SJCRH30 (cell line): ENCODE results near the gene INAVA. TPM values are rescaled to one million over a fixed set of nuclear protein-coding genes. Genes with fewer than 3 reads are reported as not detected.

Experiments used
- DNase-seq, 2 experiments: peaks; one replicate each; pipeline ENCODE4 v3.0.0-alpha.2; 2015 to 2020
- H3K27ac ChIP-seq: fragments of 250-450 bp; sonication (Bioruptor Pico); 2 replicates; pipeline ENCODE4 v1.5.1; 2020; ENCODE audit warnings: mild to moderate bottlenecking, moderate library complexity
- H3K27me3 ChIP-seq: fragments of 250-450 bp; sonication (Bioruptor Pico); 2 replicates; pipeline ENCODE4 v1.5.1; 2020; ENCODE audit warnings: mild to moderate bottlenecking, moderate library complexity
- H3K36me3 ChIP-seq: fragments of 250-450 bp; sonication (Bioruptor Pico); 2 replicates; pipeline ENCODE4 v1.5.1; 2020; ENCODE audit warnings: mild to moderate bottlenecking, moderate library complexity
- H3K4me1 ChIP-seq: fragments of 250-450 bp; sonication (Bioruptor Pico); 2 replicates; pipeline ENCODE4 v1.5.1; 2020; ENCODE audit warnings: mild to moderate bottlenecking, moderate library complexity
- H3K4me3 ChIP-seq: fragments of 250-450 bp; sonication (Bioruptor Pico); 2 replicates; pipeline ENCODE4 v1.5.1; 2020; ENCODE audit warnings: mild to moderate bottlenecking, moderate library complexity
- H3K9me3 ChIP-seq: fragments of 250-450 bp; sonication (Bioruptor Pico); replicated peaks from 2 replicates; pipeline ENCODE4 v1.5.1; 2020; ENCODE audit warnings: mild to moderate bottlenecking, moderate library complexity
- total RNA-seq: library from RNA; depleted of rRNA; stranded (reverse); fragments of >200 nt; shearing (Covaris generic); gene quantifications from 2 replicates; pipeline ENCODE4 v1.2.3, GENCODE V29; 2014

INAVA gene
- total RNA-seq, 1 experiment from 2014 or later = 16.1 TPM

DNA sequence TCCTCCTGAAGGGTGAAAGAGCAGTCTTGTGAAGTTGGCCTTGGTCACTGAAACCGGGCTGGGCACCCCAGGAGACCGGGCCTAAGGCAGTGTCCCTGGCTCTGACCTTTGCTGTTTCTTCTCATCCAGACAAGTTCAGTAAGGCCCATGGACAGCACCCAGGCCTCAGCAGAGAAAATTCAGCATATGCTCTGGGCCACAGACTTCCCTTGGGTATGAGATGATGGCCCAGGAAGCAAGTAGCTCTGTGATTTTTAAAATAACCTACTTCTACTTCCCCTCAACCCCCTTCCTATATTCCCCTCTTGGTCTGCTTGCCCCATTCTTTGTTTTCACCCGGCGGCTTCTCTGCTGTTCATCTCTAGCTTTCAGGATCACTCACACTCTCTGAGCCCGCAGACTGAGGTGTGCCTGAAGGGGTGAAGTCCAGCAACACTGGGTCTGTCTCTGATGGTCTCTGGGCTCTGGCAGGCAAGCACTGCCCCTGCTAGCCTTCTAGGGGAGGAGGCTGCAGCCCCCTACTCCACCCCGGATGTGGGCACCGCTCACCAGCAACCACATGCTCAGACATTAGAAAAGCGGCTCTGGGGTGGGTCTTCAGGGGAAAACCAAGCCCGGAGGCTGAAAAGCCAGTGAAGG is 24.8 kb upstream of the INAVA start:
- Histone ChIP-seq H3K4me1 (no peaks in the 10 kb centered on the region; the same call in 1 of the 2 replicates), H3K27ac (no peak overlapping the region), H3K27me3 (no peaks in the 10 kb centered on the region), H3K4me3 (no peak overlapping the region), H3K9me3 (no peaks in the 10 kb centered on the region), H3K36me3 (no peaks in the 10 kb centered on the region)
- DNase-seq = no peak

DNA sequence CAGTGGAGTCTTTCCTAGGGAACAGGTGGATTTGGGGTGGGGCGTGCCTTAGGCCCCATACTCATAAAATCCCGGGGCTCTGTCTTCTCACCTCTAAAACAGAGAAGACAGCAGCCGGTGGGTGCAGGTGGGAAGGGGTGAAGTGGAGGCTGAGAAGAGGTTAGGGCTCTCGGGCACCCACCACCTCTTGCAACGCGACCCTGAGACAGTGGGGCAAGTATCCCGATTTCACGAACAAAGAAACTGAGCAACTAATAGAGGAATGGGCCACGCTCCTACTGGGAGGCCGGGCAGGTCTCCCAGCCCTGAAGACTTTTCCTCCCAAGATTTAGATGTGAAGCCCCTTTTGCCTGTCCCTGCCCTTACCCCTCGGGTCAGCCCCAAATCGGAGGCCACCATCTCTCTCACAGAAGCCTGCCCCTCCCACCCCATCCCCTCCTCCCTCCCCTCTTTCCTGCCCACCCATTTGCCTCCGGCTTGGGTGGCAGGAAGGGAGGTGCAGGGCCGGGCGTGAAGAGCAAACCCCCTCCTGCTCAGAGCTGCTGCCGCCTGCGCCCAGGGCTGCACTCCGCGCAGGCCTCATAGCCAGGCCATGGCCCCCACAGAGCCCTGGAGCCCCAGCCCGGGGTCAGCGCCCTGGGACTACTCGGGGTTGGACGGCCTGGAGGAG is 22.1 kb upstream of the INAVA start, which contains the start of gene GPR25:
GPR25 (plus strand) TSS at position 536 of the 670 bp plus-strand sequence; CDS start at position 593, 57 bp downstream.
- no peak for DNase-seq
- H3K27ac ChIP-seq = no peak within 1 kb of the TSS
- H3K27me3 ChIP-seq = no peaks in the 10 kb centered on the region
- no peaks in the 10 kb centered on the region for H3K9me3 ChIP-seq
- H3K4me3 ChIP-seq = no peak within 1 kb of the TSS
- no peaks in the 10 kb centered on the region for H3K36me3 ChIP-seq
- H3K4me1 ChIP-seq = no peaks in the 10 kb centered on the region

DNA sequence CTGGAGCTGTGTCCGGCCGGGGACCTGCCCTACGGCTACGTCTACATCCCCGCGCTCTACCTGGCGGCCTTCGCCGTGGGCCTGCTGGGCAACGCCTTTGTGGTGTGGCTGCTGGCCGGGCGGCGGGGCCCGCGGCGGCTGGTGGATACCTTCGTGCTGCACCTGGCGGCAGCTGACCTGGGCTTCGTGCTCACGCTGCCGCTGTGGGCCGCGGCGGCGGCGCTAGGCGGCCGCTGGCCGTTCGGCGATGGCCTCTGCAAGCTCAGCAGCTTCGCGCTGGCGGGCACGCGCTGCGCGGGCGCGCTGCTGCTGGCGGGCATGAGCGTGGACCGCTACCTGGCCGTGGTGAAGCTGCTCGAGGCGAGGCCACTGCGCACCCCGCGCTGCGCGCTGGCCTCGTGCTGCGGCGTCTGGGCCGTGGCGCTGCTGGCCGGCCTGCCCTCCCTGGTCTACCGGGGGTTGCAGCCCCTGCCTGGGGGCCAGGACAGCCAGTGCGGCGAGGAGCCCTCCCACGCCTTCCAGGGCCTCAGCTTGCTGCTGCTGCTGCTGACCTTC is 21.5 kb upstream of the INAVA start:
- no peak overlapping the region for H3K4me3 ChIP-seq
- no peak for DNase-seq
- no peaks in the 10 kb centered on the region for H3K27me3 ChIP-seq
- no peaks in the 10 kb centered on the region for H3K36me3 ChIP-seq
- H3K27ac ChIP-seq = no peak overlapping the region
- no peaks in the 10 kb centered on the region for H3K4me1 ChIP-seq
- no peaks in the 10 kb centered on the region for H3K9me3 ChIP-seq

DNA sequence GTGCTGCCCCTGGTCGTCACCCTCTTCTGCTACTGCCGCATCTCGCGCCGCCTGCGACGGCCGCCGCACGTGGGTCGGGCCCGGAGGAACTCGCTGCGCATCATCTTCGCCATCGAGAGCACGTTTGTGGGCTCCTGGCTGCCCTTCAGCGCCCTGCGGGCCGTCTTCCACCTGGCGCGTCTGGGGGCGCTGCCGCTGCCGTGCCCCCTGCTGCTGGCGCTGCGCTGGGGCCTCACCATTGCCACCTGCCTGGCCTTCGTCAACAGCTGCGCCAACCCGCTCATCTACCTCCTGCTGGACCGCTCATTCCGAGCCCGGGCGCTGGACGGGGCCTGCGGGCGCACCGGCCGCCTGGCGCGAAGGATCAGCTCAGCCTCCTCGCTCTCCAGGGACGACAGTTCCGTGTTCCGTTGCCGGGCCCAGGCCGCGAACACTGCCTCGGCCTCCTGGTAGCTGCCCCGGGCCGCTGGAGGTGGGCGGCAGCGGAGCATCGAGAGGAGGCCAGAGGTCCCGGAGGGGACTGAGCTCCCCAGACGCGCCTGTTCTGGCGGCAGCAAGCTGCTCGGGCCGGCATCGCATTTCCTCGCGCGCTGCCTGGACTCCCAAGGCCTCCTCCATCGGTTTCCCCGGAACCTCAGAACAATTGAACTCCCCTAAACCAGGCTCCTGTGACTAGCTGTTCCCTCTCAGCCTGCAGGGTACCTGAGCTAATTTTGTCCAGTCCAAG is 20.9 kb upstream of the INAVA start:
- H3K4me3 ChIP-seq = no peak overlapping the region

DNA sequence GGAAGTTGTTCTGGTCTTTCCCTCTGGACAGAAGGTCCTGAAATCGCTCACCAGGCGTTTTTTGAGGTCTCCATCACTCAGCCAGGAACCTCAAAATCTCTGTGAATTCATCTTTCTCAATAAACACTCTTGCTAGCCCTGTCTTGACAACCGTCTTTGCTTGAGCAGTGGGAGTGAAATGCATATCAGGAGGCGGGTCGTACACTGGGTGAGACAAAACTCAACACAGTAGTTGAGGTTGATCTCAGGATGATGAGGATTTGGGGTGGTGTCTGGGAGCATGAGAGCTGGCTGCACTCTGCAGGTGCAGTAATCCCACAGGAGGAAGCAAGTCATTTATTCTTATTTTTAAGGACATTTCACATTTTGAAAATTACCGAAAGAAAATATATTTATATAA is 20.0 kb upstream of the INAVA start:
- H3K4me3 ChIP-seq = no peak overlapping the region
- no peaks in the 10 kb centered on the region for H3K36me3 ChIP-seq
- H3K4me1 ChIP-seq = no peaks in the 10 kb centered on the region; the same call in 1 of the 2 replicates
- DNase-seq = no peak
- H3K27me3 ChIP-seq = no peaks in the 10 kb centered on the region
- no peaks in the 10 kb centered on the region for H3K9me3 ChIP-seq
- no peak overlapping the region for H3K27ac ChIP-seq

More for the DNA sequence above, 20.9 kb upstream of the INAVA start:
- H3K27ac ChIP-seq = no peak overlapping the region
- H3K4me1 ChIP-seq = no peaks in the 10 kb centered on the region
- no peaks in the 10 kb centered on the region for H3K27me3 ChIP-seq
- no peaks in the 10 kb centered on the region for H3K9me3 ChIP-seq
- H3K36me3 ChIP-seq = no peaks in the 10 kb centered on the region
- DNase-seq = no peak

DNA sequence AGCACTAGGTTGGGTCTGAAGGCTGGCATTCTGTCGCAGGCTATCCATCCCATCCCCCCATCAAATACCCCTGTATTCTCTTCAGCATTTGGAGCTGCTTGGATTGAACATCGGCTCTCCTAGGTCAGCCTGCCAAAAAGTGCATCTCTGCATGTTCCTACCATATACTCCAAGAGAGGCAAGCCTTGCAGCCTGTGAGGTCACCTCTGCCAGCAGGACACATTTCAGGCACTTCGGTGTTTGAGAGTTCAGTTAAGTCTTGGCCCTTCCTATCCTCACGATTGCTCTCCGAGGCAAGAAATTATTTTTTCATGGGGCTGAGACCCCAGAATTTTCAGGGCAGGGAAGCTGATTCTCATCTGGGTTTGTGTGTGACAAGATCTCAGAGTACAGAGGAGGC is 19.3 kb upstream of the INAVA start:
- no peaks in the 10 kb centered on the region for H3K27me3 ChIP-seq
- H3K36me3 ChIP-seq = no peaks in the 10 kb centered on the region
- no peak overlapping the region for H3K27ac ChIP-seq
- H3K9me3 ChIP-seq = no peaks in the 10 kb centered on the region
- peaks cover 7% of the 10 kb centered on the region for H3K4me1 ChIP-seq
- DNase-seq = no peak
- H3K4me3 ChIP-seq = no peak overlapping the region

DNA sequence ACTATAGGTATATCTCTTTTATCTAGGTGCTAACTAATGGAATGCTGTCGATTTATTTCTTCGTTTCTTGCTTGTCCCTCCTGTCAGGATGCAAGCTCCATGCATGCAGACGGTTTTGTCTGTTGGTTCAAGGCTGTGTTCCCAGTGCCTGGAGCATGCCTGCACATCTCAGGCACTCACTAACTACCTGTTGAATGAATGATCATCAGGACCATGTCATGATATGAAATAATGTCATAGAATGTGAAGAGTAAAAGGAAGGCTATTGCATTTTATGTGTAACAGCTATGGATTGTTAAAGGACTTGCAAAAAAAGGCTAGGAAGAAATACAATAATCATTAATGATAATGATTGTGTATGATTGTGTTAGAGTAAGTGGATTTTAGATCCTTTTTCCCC is 17.7 kb upstream of the INAVA start:
- H3K4me1 ChIP-seq = peaks cover 14% of the 10 kb centered on the region
- DNase-seq = no peak
- no peak overlapping the region for H3K4me3 ChIP-seq
- no peaks in the 10 kb centered on the region for H3K27me3 ChIP-seq
- H3K9me3 ChIP-seq = no peaks in the 10 kb centered on the region
- H3K36me3 ChIP-seq = no peaks in the 10 kb centered on the region
- H3K27ac ChIP-seq = no peak overlapping the region

DNA sequence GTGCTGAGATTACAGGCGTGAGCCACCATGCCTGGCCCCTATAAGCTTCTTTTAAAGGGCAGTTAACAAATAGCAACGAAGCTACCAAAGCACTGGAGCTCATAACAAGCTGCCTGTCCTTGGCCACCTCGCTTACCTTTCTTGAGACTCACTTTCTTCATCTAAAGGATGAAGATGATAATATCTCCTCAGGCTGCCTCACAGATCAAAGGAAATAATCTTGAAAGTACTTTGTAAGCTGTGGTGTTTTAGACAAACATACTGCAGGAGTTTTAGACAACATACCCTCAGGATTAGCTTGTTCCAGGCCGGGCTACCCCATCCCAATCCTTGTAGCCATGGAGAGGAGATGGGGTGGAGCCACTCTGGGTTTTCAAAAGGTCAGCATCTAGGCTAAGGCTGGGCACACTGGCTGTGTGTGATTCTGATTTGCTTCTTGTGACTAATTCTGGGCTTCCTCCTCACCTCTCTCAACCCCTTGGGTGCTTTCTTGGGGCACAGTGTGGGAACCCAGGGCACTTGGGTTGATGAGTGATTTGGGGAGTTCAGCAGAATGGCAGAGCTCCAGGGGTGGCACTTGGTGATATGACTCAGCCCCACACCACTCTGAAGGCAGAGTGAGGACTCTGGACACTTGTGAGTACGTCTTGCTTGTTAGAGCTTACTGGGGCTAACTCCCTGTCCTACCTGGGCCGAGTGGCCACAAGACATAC is 16.7 kb upstream of the INAVA start:
- H3K27ac ChIP-seq = no peak overlapping the region
- no peak overlapping the region for H3K4me3 ChIP-seq
- H3K4me1 ChIP-seq = peaks cover 14% of the 10 kb centered on the region
- no peaks in the 10 kb centered on the region for H3K27me3 ChIP-seq
- DNase-seq = no peak
- no peaks in the 10 kb centered on the region for H3K9me3 ChIP-seq
- H3K36me3 ChIP-seq = no peaks in the 10 kb centered on the region

DNA sequence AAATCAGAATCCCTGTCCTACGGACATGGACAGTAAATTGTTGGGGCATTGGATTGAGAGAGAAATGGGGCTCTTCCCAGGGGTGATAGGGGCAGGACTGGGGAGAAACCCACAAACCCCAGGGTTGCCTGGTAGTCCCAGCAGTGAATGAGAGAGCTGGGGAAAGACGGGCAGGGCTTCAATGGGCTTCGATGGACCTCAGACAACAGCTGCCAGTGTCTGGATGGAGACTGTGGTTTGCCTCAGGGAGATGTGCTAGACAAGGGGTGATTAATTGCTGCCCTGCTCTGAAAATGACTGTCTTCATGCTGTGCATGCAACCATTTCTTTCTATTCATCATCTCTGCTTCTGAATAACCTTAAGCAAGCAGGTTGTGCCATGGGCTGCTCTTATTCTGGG is 14.5 kb upstream of the INAVA start:
- H3K4me3 ChIP-seq = no peak overlapping the region
- no peaks in the 10 kb centered on the region for H3K27me3 ChIP-seq
- H3K4me1 ChIP-seq = peaks cover 14% of the 10 kb centered on the region
- H3K27ac ChIP-seq = peak overlapping the region; percentile 76
- H3K36me3 ChIP-seq = no peaks in the 10 kb centered on the region
- DNase-seq = peak; percentile 75 to 83
- H3K9me3 ChIP-seq = no peaks in the 10 kb centered on the region

DNA sequence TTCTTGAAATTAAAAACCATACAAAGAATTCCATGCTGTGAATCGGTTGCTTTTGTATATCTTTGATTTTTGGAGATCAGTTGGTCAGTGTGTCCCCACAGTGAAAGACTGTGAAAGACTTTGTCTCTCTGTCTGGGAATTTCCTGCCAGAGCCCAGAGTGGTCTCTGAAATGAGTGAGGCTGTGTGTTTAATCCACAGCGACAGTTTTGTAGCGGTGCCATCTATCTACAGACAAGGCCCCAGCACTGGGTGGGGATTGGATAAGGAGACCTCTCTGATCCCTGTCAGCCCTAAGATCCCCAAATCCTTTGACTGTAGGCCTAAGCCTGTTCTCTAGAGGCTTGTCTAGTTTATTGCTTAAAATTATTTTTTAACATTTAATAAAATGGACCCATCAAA is 11.6 kb upstream of the INAVA start:
- peaks cover 20% of the 10 kb centered on the region for H3K4me1 ChIP-seq

DNA sequence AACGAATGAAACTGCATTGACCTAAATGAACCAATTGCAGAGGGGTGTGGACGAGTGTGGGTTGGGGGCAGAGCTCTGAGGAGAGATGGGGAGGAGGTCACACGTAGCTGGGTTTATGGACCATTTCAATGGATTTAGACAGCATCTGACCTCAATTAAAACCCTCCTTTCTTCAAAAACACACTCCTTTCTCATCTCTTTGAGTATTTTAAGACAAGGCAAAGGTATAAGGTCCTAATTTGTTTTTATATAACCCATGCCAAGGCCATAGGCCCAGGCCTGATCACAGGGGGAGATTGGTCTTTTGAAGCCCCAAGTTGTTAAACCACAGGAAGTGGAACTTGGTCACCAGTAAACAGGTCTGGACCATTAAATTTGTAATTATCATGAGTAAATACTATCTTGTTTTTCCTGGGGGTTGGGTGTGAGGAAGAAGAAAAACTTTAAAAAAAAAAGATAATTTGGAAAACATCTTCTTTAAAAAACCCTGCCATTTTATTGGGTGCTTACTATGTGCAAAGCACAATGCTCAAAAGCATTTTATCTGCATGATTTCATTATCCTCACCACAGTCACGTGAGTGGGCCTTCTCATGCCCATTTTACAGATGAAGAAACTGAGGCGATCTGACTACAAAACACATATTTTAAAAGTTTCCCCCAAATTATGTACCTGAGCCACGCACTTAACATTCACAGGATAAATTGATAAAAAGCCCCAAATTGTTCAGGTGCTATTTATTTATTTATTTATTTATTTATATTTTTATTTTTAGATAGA is 8.9 kb upstream of the INAVA start:
- no peak overlapping the region for H3K27ac ChIP-seq
- H3K27me3 ChIP-seq = no peaks in the 10 kb centered on the region
- no peaks in the 10 kb centered on the region for H3K36me3 ChIP-seq
- no peak for DNase-seq
- no peak overlapping the region for H3K4me3 ChIP-seq
- peaks cover 16% of the 10 kb centered on the region for H3K4me1 ChIP-seq
- H3K9me3 ChIP-seq = no peaks in the 10 kb centered on the region

More for the DNA sequence above, 11.6 kb upstream of the INAVA start:
- H3K9me3 ChIP-seq = no peaks in the 10 kb centered on the region
- no peaks in the 10 kb centered on the region for H3K36me3 ChIP-seq
- no peaks in the 10 kb centered on the region for H3K27me3 ChIP-seq
- H3K27ac ChIP-seq = no peak overlapping the region
- no peak for DNase-seq
- H3K4me3 ChIP-seq = no peak overlapping the region

DNA sequence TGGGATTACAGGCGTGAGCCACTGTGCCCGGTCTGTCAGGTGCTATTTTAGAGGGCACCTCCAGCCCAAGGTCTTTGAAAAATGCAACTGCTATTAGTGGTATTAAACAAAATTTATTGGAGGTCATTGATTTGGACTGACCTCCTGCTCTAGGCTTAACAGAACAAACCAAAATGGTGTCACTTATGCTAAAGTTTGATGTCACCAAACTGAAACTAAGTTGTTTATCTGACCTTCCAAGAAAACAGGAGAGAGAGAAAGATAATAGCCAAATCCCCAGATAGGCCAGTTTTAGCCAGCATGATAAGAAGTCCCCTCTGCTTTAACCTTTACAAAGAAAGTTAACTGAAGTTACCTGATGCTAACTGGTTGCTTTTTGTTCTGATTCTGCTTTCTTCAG is 8.1 kb upstream of the INAVA start:
- Histone ChIP-seq H3K9me3 (no peaks in the 10 kb centered on the region), H3K36me3 (no peaks in the 10 kb centered on the region), H3K4me3 (no peak overlapping the region), H3K27ac (no peak overlapping the region), H3K27me3 (no peaks in the 10 kb centered on the region), H3K4me1 (peaks cover 14% of the 10 kb centered on the region)
- DNase-seq = no peak

DNA sequence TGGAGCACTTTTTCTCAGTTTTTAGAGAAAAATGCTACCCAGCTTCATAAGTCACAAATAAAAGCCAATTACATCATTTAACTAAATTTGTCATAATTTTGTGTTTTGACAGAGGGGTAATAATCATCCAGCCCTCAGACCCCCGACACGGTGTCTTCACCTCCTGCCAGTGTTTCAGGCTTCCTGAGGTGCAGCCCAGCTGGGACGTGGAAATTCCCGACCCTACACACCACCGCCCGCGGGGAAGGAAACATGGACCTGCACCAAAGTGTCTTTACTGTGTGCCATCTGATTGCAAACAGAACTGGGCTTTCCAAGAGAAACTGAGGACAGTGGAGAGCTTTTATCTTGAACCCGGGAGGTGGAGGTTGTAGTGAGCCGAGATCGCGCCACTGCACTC is 7.7 kb upstream of the INAVA start:
- Histone ChIP-seq H3K4me3 (no peak overlapping the region), H3K36me3 (no peaks in the 10 kb centered on the region), H3K4me1 (peaks cover 14% of the 10 kb centered on the region), H3K27ac (no peak overlapping the region), H3K27me3 (no peaks in the 10 kb centered on the region), H3K9me3 (no peaks in the 10 kb centered on the region)
- no peak for DNase-seq

DNA sequence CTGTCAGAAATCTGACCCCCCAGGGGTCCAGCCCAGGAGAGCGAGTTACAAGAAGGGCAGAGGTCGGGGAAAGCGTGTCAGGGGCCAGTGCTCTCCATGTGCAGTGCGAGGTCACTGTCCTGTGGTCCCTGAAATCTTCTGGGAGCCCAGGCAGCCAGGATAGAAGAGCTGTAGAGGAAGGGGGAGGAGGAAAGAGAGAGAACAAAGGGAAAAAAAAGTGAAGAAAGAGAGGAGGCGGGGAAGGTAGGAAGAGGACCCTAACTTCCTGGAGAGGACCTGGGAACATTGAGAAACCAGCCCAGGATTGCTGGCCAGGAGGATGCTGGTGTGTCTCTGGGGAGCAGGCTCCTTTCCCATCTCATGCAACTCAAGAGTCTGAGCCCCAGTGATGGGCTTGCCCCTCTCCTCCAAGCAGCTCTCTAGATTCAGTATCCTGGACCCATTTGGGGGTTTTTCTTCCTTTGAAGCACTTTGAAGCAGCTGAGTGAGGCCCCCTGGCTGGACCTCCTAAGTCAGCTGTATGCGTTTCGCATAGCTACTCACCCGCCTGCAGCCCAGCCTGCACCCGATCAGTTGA is 6.8 kb upstream of the INAVA start:
- Histone ChIP-seq H3K27ac (peak overlapping the region; percentile 24; the same call in 1 of the 2 replicates), H3K9me3 (no peaks in the 10 kb centered on the region), H3K4me3 (no peak overlapping the region), H3K36me3 (no peaks in the 10 kb centered on the region), H3K27me3 (no peaks in the 10 kb centered on the region), H3K4me1 (peaks cover 14% of the 10 kb centered on the region)
- no peak for DNase-seq
